GM12878 (cell line): ENCODE measurements around the gene PGLYRP2. TPM values are rescaled to one million over a fixed set of nuclear protein-coding genes. Genes with fewer than 3 reads are reported as not detected.
A peak's percentile ranks its signal among the peaks of the same experiment; 100 is the strongest.

Experiments used
- CEBPB ChIP-seq, 2 experiments: fragments of 150-350 bp in 1 of 2; IDR thresholded peaks; 2 replicates each; pipeline ENCODE4 v1.6.1; 2012 to 2014; ENCODE audit warnings: low read depth in 2 of 2, low read length in 2 of 2, borderline replicate concordance in 1 of 2, inconsistent platforms in 1 of 2
- CREM ChIP-seq: IDR thresholded peaks from 2 replicates; pipeline ENCODE4 v1.6.1; 2014; ENCODE audit warnings: antibody characterized with exemption, low read depth
- CUX1 ChIP-seq: IDR thresholded peaks from 2 replicates; pipeline ENCODE4 v1.6.1; 2012; ENCODE audit warnings: improper control_type of control experiment, low read depth, low read length; ENCODE audit not compliant: insufficient replicate concordance
- EGR1 ChIP-seq, 2 experiments: IDR thresholded peaks; 1 replicate in 1 of 2; 2 replicates in 1 of 2; pipeline ENCODE4 v1.6.1; 2011 to 2012; ENCODE audit warnings: low read depth in 2 of 2, low read length in 2 of 2, borderline replicate concordance in 1 of 2, mild to moderate bottlenecking in 1 of 2, moderate library complexity in 1 of 2
- HCFC1 ChIP-seq: fragments of 150-350 bp; IDR thresholded peaks from 2 replicates; pipeline ENCODE4 v1.6.1; 2014; ENCODE audit warnings: low read length
- HDGF ChIP-seq: fragments of 450-650 bp; IDR thresholded peaks from 2 replicates; pipeline ENCODE4 v1.6.1; 2016; ENCODE audit warnings: antibody characterized with exemption
- JUND ChIP-seq: IDR thresholded peaks from 2 replicates; pipeline ENCODE4 v1.6.1; 2012; ENCODE audit warnings: low read depth, mild to moderate bottlenecking, low read length, improper control_type of control experiment, moderate library complexity
- MAX ChIP-seq: IDR thresholded peaks from 2 replicates; pipeline ENCODE4 v1.6.1; 2012; ENCODE audit warnings: low read depth, low read length, improper control_type of control experiment
- NBN ChIP-seq: fragments of 450-650 bp; IDR thresholded peaks from 2 replicates; pipeline ENCODE4 v1.6.1; 2016
- NFXL1 ChIP-seq: fragments of 450-650 bp; IDR thresholded peaks from 2 replicates; pipeline ENCODE4 v1.6.1; 2017; ENCODE audit warnings: antibody characterized with exemption, mild to moderate bottlenecking, borderline replicate concordance
- NR2C1 ChIP-seq: fragments of 450-650 bp; IDR thresholded peaks from 2 replicates; pipeline ENCODE4 v1.6.1; 2017; ENCODE audit warnings: antibody characterized with exemption, mild to moderate bottlenecking, moderate library complexity
- NR2F1 ChIP-seq: fragments of 450-650 bp; conservative IDR thresholded peaks from 2 replicates; pipeline ENCODE4 v1.6.1; 2017; ENCODE audit warnings: mild to moderate bottlenecking
- POLR2A ChIP-seq: IDR thresholded peaks from 2 replicates; pipeline ENCODE4 v1.6.1; 2011; ENCODE audit warnings: low read depth, mild to moderate bottlenecking, low read length
- POLR2AphosphoS2 ChIP-seq: IDR thresholded peaks from 2 replicates; pipeline ENCODE4 v1.6.1; 2011; ENCODE audit warnings: low read depth, mild to moderate bottlenecking, low read length, improper control_type of control experiment, moderate library complexity
- RELA ChIP-seq: fragments of 450-650 bp; IDR thresholded peaks from 2 replicates; pipeline ENCODE4 v1.8.0; 2014; ENCODE audit warnings: borderline replicate concordance; ENCODE audit not compliant: partially characterized antibody
- SP1 ChIP-seq: IDR thresholded peaks from one replicate; pipeline ENCODE4 v1.6.1; 2011; ENCODE audit warnings: low read depth, low read length
- SREBF1 ChIP-seq: IDR thresholded peaks from 2 replicates; pipeline ENCODE4 v1.6.1; 2012; ENCODE audit warnings: mild to moderate bottlenecking, low read length
- TBL1XR1 ChIP-seq: IDR thresholded peaks from 2 replicates; pipeline ENCODE4 v1.6.1; 2012; ENCODE audit warnings: low read depth, low read length, improper control_type of control experiment
- ZNF622 ChIP-seq: fragments of 450-650 bp; IDR thresholded peaks from 2 replicates; pipeline ENCODE4 v1.6.1; 2017; ENCODE audit warnings: mild to moderate bottlenecking, inconsistent platforms
- polyA plus RNA-seq, 11 experiments: library from polyadenylated mRNA; depleted of rRNA in 4 of 11; unstranded in 6 of 11; stranded (reverse) in 5 of 11; fragments of >200 nt; fragmentation: Nextera tagmentation in 4 of 11; fragmentation: Illumina TruSeq in 1 of 11; extraction: Ambion mirVana in 4 of 11; extraction: Trizol in 1 of 11; gene quantifications; 1 replicate in 1 of 11; 2 replicates in 10 of 11; pipeline versions ENCODE4 v1.2.1 to v1.2.3, GENCODE V29; 2011 to 2016; ENCODE audit warnings: inconsistent platforms in 2 of 11, missing spikeins in 2 of 11, low read depth in 1 of 11
- total RNA-seq, 4 experiments: library from RNA; depleted of rRNA in 3 of 4; stranded (reverse); fragments of >200 nt in 3 of 4; fragmentation: Illumina TruSeq in 1 of 4; extraction: Trizol in 1 of 4; gene quantifications; 2 replicates each; pipeline versions ENCODE4 v1.2.1 to v1.2.3, GENCODE V29; 2013 to 2021
- TF ChIP-seq, protein P1 (sequence below): IDR thresholded peaks from 2 replicates; pipeline ENCODE4 v1.6.1; 2011; ENCODE audit warnings: mild to moderate bottlenecking, low read depth, low read length, moderate library complexity; ENCODE audit not compliant: insufficient replicate concordance
- TF ChIP-seq, protein P2 (sequence below): fragments of 450-650 bp; formaldehyde crosslinking; IDR thresholded peaks from 2 replicates; pipeline ENCODE4 v1.4.0; 2020; ENCODE audit warnings: mild to moderate bottlenecking, moderate library complexity

The PGLYRP2 gene
- total and polyA plus RNA-seq, 10 of the 15 experiments (the other 5 are each of a cell fraction or from before 2014, with no cell fraction given), result 0.15 to 0.48 (median 0.26) TPM; not detected in 5

DNA sequence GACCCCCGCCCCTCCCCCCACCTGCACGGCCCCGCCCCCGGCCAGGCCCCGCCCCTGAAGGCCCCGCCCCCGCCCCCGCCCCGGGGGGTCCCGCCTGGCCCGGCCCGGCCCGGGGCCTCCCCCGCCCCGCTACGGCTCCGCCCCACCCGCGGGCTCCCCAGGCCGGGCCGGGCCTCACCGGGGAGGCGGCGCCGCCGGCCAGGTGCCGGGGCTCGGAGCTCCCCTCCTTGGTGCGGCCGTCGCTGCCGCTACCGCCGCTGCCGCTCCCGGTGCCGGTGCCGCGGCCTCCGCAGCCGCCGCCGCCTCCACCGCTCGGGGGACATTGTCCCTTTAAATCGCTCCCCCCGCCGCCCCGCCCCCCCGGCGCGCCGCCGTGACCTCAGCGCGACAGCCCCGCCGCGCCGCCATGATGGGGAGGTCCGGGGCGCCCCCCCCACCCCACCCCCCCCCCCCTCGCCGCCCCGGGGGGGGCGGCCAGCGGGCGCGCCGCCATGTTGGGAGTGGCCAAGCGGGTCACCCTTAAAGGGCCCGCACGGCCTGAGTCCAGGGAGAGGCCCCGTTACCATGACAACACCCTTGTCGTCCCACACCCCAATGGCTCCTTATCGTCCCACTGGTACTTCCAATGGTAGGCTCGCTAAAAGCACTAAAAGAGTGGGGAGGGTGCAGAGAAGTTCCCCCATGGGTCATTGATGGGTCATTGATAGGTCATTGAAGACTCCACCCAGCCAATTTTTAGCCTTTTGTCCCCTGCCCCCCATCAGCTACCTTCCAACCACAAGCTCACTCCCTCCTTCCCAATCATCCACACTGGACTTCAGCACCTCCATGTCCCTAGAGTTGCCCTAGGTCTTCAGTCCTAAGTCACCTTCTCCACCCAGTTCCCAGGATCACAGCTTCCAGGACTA lies 29.4 kb downstream of the PGLYRP2 start, which contains the start of gene WIZ (continued):
- TF ChIP-seq NR2F1, result no peak
- no peak for TF ChIP-seq TBL1XR1
- TF ChIP-seq EGR1 (IDR thresholded peaks at IDR 0.05; ENCODE audit: borderline replicate concordance in 1 of 2, low read depth in 2 of 2, low read length in 2 of 2), result peak in 1 of 2 experiments; percentile 23; a peak in 1 of 3 replicates
- no peak for TF ChIP-seq ZNF622
- peak; percentile 74 for TF ChIP-seq HCFC1
- TF ChIP-seq, protein P1, sequence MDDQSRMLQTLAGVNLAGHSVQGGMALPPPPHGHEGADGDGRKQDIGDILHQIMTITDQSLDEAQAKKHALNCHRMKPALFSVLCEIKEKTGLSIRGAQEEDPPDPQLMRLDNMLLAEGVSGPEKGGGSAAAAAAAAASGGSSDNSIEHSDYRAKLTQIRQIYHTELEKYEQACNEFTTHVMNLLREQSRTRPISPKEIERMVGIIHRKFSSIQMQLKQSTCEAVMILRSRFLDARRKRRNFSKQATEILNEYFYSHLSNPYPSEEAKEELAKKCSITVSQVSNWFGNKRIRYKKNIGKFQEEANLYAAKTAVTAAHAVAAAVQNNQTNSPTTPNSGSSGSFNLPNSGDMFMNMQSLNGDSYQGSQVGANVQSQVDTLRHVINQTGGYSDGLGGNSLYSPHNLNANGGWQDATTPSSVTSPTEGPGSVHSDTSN, result no peak
- TF ChIP-seq NBN, result no peak
- TF ChIP-seq, protein P2, sequence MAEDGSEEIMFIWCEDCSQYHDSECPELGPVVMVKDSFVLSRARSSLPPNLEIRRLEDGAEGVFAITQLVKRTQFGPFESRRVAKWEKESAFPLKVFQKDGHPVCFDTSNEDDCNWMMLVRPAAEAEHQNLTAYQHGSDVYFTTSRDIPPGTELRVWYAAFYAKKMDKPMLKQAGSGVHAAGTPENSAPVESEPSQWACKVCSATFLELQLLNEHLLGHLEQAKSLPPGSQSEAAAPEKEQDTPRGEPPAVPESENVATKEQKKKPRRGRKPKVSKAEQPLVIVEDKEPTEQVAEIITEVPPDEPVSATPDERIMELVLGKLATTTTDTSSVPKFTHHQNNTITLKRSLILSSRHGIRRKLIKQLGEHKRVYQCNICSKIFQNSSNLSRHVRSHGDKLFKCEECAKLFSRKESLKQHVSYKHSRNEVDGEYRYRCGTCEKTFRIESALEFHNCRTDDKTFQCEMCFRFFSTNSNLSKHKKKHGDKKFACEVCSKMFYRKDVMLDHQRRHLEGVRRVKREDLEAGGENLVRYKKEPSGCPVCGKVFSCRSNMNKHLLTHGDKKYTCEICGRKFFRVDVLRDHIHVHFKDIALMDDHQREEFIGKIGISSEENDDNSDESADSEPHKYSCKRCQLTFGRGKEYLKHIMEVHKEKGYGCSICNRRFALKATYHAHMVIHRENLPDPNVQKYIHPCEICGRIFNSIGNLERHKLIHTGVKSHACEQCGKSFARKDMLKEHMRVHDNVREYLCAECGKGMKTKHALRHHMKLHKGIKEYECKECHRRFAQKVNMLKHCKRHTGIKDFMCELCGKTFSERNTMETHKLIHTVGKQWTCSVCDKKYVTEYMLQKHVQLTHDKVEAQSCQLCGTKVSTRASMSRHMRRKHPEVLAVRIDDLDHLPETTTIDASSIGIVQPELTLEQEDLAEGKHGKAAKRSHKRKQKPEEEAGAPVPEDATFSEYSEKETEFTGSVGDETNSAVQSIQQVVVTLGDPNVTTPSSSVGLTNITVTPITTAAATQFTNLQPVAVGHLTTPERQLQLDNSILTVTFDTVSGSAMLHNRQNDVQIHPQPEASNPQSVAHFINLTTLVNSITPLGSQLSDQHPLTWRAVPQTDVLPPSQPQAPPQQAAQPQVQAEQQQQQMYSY (CRISPR knock-in tag), result no peak
- no peak for TF ChIP-seq MAX
- no peak for TF ChIP-seq NR2C1
- no peak for TF ChIP-seq SREBF1
- no peak for TF ChIP-seq SP1
- TF ChIP-seq CREM, result peak; percentile 90
- TF ChIP-seq CUX1, result no peak
- TF ChIP-seq HDGF, result 0 out of 2 replicates have a peak, but pooled peaks have one; percentile 49
- no peak for TF ChIP-seq RELA
- no peak for TF ChIP-seq JUND
- no peak for TF ChIP-seq CEBPB (IDR thresholded peaks at IDR 0.05; ENCODE audit: borderline replicate concordance in 1 of 2, low read depth in 2 of 2, low read length in 2 of 2)
- peak; percentile 52 for TF ChIP-seq POLR2A
- no peak; the same call in 1 of the 2 replicates for TF ChIP-seq POLR2AphosphoS2
- TF ChIP-seq NFXL1, result no peak
